ENCODE data around the gene IFI27L1. TPM values are rescaled to one million over a fixed set of nuclear protein-coding genes. Genes with fewer than 3 reads are reported as not detected.

IFI27L1 gene
- total and polyA plus RNA-seq, 2 of the 13 experiments (the other 11 are each of a cell fraction or from before 2014, with no cell fraction given) = 11.9 to 19.0 TPM

- BruUV-seq (replicated peaks) = no TSS peak
- intact Hi-C loops (cut with micrococcal nuclease; ENCODE audit: unreplicated experiment) = no loop called here
- no peaks in the 10 kb centered on the region for H3K27me3 ChIP-seq (ENCODE audit: control insufficient read depth in 1 of 2, insufficient read depth in 2 of 2, low read length in 2 of 2)
- H3K27ac ChIP-seq (ENCODE audit: extremely low read length, insufficient read depth, low read length) = no peak overlapping the region
- no peak for FAIRE-seq
- no peaks in the 10 kb centered on the region for H3K9me3 ChIP-seq (ENCODE audit: low read length)
- H2AFZ ChIP-seq (ENCODE audit: low read length) = no peak overlapping the region
- no peak for DNase-seq (ENCODE audit: low spot score)
- no peak overlapping the region for H3K9ac ChIP-seq (ENCODE audit: insufficient read depth, low read depth, low read length)
- no peaks in the 10 kb centered on the region for H3K79me2 ChIP-seq (ENCODE audit: insufficient read depth, low read length)
- ChIA-PET POLR2A (no interaction called here), CTCF (ENCODE audit: low intra/inter-chr PET ratio, low total read pairs) (no interaction called here)
- no peak for ATAC-seq
- H3K4me1 ChIP-seq (ENCODE audit: insufficient read depth, low read length) = peaks cover 60% of the 10 kb centered on the region
- H4K20me1 ChIP-seq (ENCODE audit: insufficient read depth, low read length) = no peaks in the 10 kb centered on the region
- 92% methylated on average over 13 of the region's 13 CpGs for WGBS (ENCODE audit: low lambda C conversion rate)
- no peak overlapping the region for H3K4me2 ChIP-seq (ENCODE audit: low read depth, low read length)
- H3K4me3 ChIP-seq (replicated peaks in 1 of 3; ENCODE audit: insufficient read depth in 1 of 3, low read depth in 2 of 3, low read length in 3 of 3) = no peak overlapping the region
- no peak for TF ChIP-seq ZNF484 (CRISPR knock-in tag; IDR thresholded peaks at IDR 0.05; ENCODE audit: borderline replicate concordance, low read depth)
- no peak for TF ChIP-seq SCMH1 (CRISPR knock-in tag; IDR thresholded peaks at IDR 0.05; ENCODE audit: borderline replicate concordance)
- in situ Hi-C loops (cut with HindIII; ENCODE audit: extremely low pct_ligation_motif_present, low pct_unique_long_range_greater_than_20kb) = no loop called here
- peaks cover 1 to 6% of the 10 kb centered on the region in 2 experiments; a peak in 3 of 5 replicates for H3K36me3 ChIP-seq (replicated peaks in 1 of 2; ENCODE audit: control insufficient read depth in 1 of 2, insufficient read depth in 2 of 2, low read length in 2 of 2)
Measured at GRCh38 chr14:94040796-94041195, 40.3 kb upstream of the IFI27L1 start.

GRCh38 chr14:94041551-94042346 lies 39.4 kb upstream of the IFI27L1 start:
- DNase-seq (ENCODE audit: low spot score) (peak; percentile 75), ATAC-seq (peak; percentile 84), FAIRE-seq (peak; percentile 87)
- Histone ChIP-seq H3K9me3 (ENCODE audit: low read length) (no peaks in the 10 kb centered on the region), H3K4me2 (ENCODE audit: low read depth, low read length) (peak overlapping the region; percentile 37), H3K36me3 (replicated peaks in 1 of 2; ENCODE audit: control insufficient read depth in 1 of 2, insufficient read depth in 2 of 2, low read length in 2 of 2) (peaks cover 1 to 6% of the 10 kb centered on the region in 2 experiments; a peak in 3 of 5 replicates), H4K20me1 (ENCODE audit: insufficient read depth, low read length) (no peaks in the 10 kb centered on the region), H3K79me2 (ENCODE audit: insufficient read depth, low read length) (no peaks in the 10 kb centered on the region), H3K4me1 (ENCODE audit: insufficient read depth, low read length) (peaks cover 60% of the 10 kb centered on the region), H3K4me3 (replicated peaks in 1 of 3; ENCODE audit: insufficient read depth in 1 of 3, low read depth in 2 of 3, low read length in 3 of 3) (peak overlapping the region in 1 of 3 experiments; percentile 1; a peak in 1 of 6 replicates), H3K27me3 (ENCODE audit: control insufficient read depth in 1 of 2, insufficient read depth in 2 of 2, low read length in 2 of 2) (no peaks in the 10 kb centered on the region), H3K9ac (ENCODE audit: insufficient read depth, low read depth, low read length) (no peak overlapping the region), H2AFZ (ENCODE audit: low read length) (no peak overlapping the region), H3K27ac (ENCODE audit: extremely low read length, insufficient read depth, low read length) (no peak overlapping the region)
- CTCF ChIA-PET (ENCODE audit: low intra/inter-chr PET ratio, low total read pairs) = no interaction called here
- no TSS peak for BruUV-seq (replicated peaks)
- POLR2A ChIA-PET = interaction anchor here (1.0 kb wide), 1 partner anchor 17 kb away, joined by 3 read pairs; no protein-coding TSS in a partner anchor
- in situ Hi-C loops (cut with HindIII; ENCODE audit: extremely low pct_ligation_motif_present, low pct_unique_long_range_greater_than_20kb) (no loop called here), intact Hi-C loops (cut with micrococcal nuclease; ENCODE audit: unreplicated experiment) (no loop called here)
- 60% methylated on average over 12 of the region's 18 CpGs for WGBS (ENCODE audit: low lambda C conversion rate)
- 0 out of 2 replicates have a peak, but pooled peaks have one; percentile 9 for TF ChIP-seq KDM5B (CRISPR knock-in tag; IDR thresholded peaks at IDR 0.05; ENCODE audit: borderline replicate concordance)
- no peak for TF ChIP-seq FOXA1 (IDR thresholded peaks at IDR 0.05)
- TF ChIP-seq FOXA1 (CRISPR knock-in tag; IDR thresholded peaks at IDR 0.05) = 0 out of 2 replicates have a peak, but pooled peaks have one; percentile 29
- TF ChIP-seq ZSCAN21 (CRISPR knock-in tag; IDR thresholded peaks at IDR 0.05; ENCODE audit: borderline replicate concordance) = 0 out of 2 replicates have a peak, but pooled peaks have one; percentile 46
- no peak for TF ChIP-seq SUZ12 (IDR thresholded peaks at IDR 0.05; ENCODE audit: low read depth, low read length)
- TF ChIP-seq, protein P1, sequence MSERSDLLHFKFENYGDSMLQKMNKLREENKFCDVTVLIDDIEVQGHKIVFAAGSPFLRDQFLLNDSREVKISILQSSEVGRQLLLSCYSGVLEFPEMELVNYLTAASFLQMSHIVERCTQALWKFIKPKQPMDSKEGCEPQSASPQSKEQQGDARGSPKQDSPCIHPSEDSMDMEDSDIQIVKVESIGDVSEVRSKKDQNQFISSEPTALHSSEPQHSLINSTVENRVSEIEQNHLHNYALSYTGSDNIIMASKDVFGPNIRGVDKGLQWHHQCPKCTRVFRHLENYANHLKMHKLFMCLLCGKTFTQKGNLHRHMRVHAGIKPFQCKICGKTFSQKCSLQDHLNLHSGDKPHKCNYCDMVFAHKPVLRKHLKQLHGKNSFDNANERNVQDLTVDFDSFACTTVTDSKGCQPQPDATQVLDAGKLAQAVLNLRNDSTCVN (CRISPR knock-in tag; IDR thresholded peaks at IDR 0.05; ENCODE audit: borderline replicate concordance) = peak; percentile 75
- TF ChIP-seq ESRRA (CRISPR knock-in tag; IDR thresholded peaks at IDR 0.05; ENCODE audit: low read depth) = 0 out of 2 replicates have a peak, but pooled peaks have one; percentile 30
- no peak for TF ChIP-seq ZBTB14 (CRISPR knock-in tag; IDR thresholded peaks at IDR 0.05)
